Measurements from ENCODE around the gene RANBP2.

RANBP2 gene

DNA sequence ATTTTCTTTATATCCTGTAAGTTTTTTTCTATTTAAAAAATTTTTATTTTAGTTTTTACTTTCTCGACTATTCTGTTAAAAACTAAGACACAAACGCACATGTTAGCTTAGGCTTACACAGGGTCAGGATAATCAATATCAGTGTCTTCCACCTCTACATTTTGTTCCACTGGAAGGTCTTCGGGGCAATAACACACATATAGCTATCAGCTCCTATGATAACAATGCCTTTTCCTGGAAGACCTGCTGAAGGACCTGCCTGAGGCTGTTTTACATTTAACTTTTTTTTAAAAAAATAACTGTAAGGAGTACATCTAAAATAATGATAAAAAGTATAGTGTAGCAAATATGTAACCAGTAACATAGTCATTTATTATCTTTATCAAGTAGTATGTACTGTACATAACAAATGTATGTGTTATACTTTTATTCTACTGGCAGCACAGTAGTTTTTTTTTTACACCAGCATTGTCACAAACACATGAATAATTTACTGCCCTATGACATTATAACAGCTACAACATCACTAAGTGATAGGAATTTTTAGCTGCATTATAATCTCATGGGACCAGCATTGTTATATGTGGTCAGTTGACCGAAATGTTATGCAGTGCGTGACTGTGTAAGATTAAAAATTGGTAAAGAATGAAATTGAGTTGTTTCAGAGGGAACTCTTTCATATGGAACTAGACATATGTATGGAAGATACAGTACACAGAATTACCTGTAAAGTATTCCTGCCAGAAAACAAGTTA, 105.2 kb downstream of the RANBP2 start:
- TF ChIP-seq, protein P1, sequence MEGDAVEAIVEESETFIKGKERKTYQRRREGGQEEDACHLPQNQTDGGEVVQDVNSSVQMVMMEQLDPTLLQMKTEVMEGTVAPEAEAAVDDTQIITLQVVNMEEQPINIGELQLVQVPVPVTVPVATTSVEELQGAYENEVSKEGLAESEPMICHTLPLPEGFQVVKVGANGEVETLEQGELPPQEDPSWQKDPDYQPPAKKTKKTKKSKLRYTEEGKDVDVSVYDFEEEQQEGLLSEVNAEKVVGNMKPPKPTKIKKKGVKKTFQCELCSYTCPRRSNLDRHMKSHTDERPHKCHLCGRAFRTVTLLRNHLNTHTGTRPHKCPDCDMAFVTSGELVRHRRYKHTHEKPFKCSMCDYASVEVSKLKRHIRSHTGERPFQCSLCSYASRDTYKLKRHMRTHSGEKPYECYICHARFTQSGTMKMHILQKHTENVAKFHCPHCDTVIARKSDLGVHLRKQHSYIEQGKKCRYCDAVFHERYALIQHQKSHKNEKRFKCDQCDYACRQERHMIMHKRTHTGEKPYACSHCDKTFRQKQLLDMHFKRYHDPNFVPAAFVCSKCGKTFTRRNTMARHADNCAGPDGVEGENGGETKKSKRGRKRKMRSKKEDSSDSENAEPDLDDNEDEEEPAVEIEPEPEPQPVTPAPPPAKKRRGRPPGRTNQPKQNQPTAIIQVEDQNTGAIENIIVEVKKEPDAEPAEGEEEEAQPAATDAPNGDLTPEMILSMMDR (IDR thresholded peaks at IDR 0.05; ENCODE audit: low read depth, low read length): no peak
- DNase-seq (ENCODE audit: extremely low read depth, low read depth): no peak

DNA sequence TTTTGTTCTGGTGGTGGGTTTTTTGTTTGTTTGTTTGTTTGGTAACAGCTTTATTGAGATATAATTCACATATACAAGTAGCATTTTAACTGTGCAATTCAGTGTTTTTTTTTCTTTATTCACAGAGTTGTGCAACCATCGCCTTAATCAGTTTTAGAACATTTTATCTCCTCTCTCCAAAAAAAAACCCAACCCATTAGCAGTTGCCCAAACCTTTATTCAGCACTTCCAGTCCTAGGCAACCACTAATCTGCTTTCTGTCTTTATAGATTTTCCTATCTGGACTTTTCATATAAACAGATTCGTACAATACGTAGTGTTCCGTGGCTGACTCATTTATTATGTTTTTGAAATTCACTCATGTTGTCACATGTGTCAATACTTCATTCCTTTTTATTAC, 106.0 kb downstream of the RANBP2 start:
- TF ChIP-seq, protein P1 (IDR thresholded peaks at IDR 0.05; ENCODE audit: low read depth, low read length): no peak

DNA sequence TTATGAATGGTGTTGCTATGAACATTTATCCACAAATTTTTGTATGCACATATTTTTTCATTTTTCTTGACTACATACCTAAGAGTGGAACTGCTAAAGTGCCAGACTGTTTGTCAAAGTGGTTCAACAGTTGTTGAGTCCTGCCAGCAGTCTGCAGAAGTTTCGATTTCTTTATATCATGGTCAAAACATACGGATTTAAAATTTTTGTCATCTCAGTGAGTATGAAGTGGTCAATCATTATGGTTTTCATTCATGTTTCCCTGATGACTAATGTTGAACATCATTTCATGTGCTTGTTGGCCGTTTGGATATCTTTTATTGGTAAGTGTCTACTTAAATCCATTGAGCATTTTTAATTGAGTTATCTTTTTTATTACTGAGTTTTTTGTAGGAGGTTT, 106.5 kb downstream of the RANBP2 start:
- no peak for DNase-seq (ENCODE audit: extremely low read depth, low read depth)
- TF ChIP-seq, protein P1 (IDR thresholded peaks at IDR 0.05; ENCODE audit: low read depth, low read length): no peak

More for the DNA sequence above, 106.0 kb downstream of the RANBP2 start:
- DNase-seq (ENCODE audit: extremely low read depth, low read depth): no peak

DNA sequence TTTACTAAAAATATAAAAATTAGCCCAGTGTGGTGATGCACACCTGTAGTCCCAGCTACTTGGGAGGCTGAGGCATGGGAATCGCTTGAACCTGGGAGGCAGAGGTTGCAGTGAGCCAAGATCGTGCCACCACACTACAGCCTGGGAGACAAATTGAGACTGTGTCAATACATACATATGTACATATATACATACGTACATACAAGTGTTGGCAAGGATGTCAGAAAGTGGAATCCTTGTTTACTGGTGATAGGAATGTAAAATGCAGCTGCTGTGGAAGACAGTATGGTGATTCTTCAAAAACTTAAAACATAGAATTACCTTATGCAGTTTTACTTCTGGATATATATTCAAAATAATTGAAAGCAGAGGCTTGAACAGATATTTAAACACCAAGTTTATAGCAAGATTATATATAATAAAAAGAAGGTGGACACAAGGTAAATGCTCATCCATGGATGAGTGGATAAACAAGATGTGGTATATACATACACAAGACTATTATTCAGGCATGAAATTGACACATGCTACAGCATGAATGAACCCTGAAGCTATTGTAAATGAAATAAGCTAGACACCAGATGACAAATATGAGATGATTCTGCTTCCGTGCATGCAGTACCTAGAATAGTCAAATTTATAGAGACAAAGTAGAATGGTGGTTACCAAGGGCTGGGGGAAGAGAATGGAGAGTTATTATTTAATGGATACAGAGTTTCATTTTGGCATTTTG, 110.5 kb downstream of the RANBP2 start:
- DNase-seq (ENCODE audit: extremely low read depth, low read depth): no peak
- TF ChIP-seq, protein P1 (IDR thresholded peaks at IDR 0.05; ENCODE audit: low read depth, low read length): no peak

DNA sequence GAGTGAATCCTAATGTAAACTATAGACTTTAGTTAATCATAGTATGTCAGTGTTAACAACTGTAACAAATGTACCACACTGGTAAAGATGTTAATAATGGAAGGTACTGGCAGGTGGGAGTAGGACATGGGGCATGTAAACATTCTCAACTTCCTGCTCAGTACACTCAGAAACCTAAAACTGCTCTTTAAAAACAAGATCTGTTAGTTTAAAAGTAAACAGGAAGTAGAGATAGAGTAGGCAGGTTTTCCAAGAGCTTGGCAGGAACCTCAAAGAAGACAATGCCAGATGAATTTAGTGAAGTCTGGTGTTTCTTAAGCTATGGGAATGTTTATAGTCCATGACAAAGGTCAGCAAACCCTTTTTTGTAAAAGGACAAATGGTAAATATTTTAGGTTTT, 113.9 kb downstream of the RANBP2 start:
- DNase-seq (ENCODE audit: extremely low read depth, low read depth): no peak
- TF ChIP-seq, protein P1 (IDR thresholded peaks at IDR 0.05; ENCODE audit: low read depth, low read length): no peak

DNA sequence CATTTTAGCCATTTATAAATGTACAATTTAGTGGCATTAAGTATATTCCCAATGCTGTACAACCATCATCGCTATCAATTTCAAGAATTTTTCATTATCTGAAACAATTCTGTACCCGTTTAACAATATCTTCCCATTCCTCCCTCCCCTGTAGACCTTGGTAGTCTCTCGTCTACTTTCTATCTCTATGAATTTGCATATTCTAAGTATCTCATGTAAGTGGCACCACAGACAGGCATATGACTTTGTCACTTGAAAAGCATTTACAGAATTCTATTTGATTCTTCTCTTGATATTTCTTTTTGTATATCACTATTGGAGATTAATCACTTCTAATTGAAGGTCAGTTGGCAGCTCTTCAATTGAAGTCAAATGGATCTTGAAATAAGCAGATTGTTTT, 115.3 kb downstream of the RANBP2 start:
- TF ChIP-seq, protein P1 (IDR thresholded peaks at IDR 0.05; ENCODE audit: low read depth, low read length): no peak
- no peak for DNase-seq (ENCODE audit: extremely low read depth, low read depth)

DNA sequence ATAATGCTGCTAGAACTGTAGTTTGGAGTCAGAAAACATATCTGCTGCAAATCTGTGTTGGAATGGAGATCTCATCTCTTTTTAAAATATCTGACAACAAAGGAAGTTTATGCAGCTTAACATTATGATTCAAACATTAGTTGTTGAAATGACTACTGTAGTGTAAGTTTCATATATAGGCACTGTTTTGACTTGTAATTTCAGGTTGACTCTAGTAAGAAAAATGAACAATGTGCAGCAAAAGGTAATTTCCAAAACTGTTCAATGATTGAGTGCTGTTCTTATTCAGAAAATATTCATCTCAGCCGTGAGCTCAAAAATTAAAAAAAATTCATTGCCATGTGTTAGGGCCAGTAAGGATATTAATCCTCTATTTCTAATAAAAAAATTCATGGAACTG, 115.8 kb downstream of the RANBP2 start:
- no peak for DNase-seq (ENCODE audit: extremely low read depth, low read depth)
- TF ChIP-seq, protein P1 (IDR thresholded peaks at IDR 0.05; ENCODE audit: low read depth, low read length): no peak
